HG02885 (cell line): Measurements from ENCODE around the gene HEPACAM.
A peak's percentile ranks its signal among the peaks of the same experiment; 100 is the strongest.
"Not testable (repeated sequence)": the region's sequence is repeated elsewhere in the genome, so short reads cannot be mapped to it uniquely, and the experiment has no call there.

Source experiments
- ATAC-seq: cut with Tn5 transposase; IDR thresholded peaks from one replicate; pipeline ENCODE4 v1.9.1; 2021; ENCODE audit warnings: mild to moderate bottlenecking; ENCODE audit not compliant: unreplicated experiment, poor library complexity

HEPACAM gene

GRCh38 chr11:124935548-124936514, at the start of gene HEPACAM:
Gene HEPACAM, minus strand, starts transcription at chr11:124936047. Its CDS starts 41 bp downstream, at chr11:124936006.
- ATAC-seq, result no peak

GRCh38 chr11:124984512-124984854, 48.6 kb upstream of the HEPACAM start:
- ATAC-seq, result no peak

- no peak for ATAC-seq
These were observed 48.0 kb upstream of the HEPACAM start for GRCh38 chr11:124983674-124984511.

GRCh38 chr11:124982043-124982442, 46.2 kb upstream of the HEPACAM start:
- no peak for ATAC-seq

- ATAC-seq, result no peak
These were observed 42.5 kb upstream of the HEPACAM start for GRCh38 chr11:124978316-124978715.

- no peak for ATAC-seq
These were observed 41.2 kb upstream of the HEPACAM start for GRCh38 chr11:124977006-124977405.

GRCh38 chr11:124976531-124976930, 40.7 kb upstream of the HEPACAM start:
- ATAC-seq, result no peak

- ATAC-seq, result no peak
These were observed 36.0 kb upstream of the HEPACAM start for GRCh38 chr11:124971810-124972209.

- ATAC-seq, result no peak
These were observed 35.1 kb upstream of the HEPACAM start for GRCh38 chr11:124970925-124971324.

- ATAC-seq, result not testable (repeated sequence)
These were observed 32.4 kb upstream of the HEPACAM start for GRCh38 chr11:124968197-124968596.

- peak; percentile 83 for ATAC-seq
These were observed 26.2 kb upstream of the HEPACAM start for GRCh38 chr11:124961972-124962609.

- ATAC-seq, result no peak
These were observed 19.2 kb upstream of the HEPACAM start for GRCh38 chr11:124955035-124955434.

- ATAC-seq, result no peak
These were observed 18.7 kb upstream of the HEPACAM start for GRCh38 chr11:124954590-124954955.

- peak; percentile 99 for ATAC-seq
These were observed 18.1 kb upstream of the HEPACAM start, which contains the start of gene CCDC15 for GRCh38 chr11:124953753-124954589. Gene CCDC15, plus strand, starts transcription at chr11:124954202. Its CDS starts 531 bp downstream, at chr11:124954733.

- no peak for ATAC-seq
These were observed 15.5 kb upstream of the HEPACAM start for GRCh38 chr11:124951341-124951740.

- ATAC-seq, result no peak
These were observed 14.9 kb upstream of the HEPACAM start for GRCh38 chr11:124950601-124951330.

- ATAC-seq, result no peak
These were observed 10.9 kb upstream of the HEPACAM start for GRCh38 chr11:124946735-124947141.

- ATAC-seq, result no peak
These were observed 10.0 kb upstream of the HEPACAM start for GRCh38 chr11:124945826-124946225.

- ATAC-seq, result no peak
These were observed 8.7 kb upstream of the HEPACAM start for GRCh38 chr11:124944565-124944964.
